GM21737 (cell line): ENCODE measurements around the gene OSR1.
"Not testable (repeated sequence)": the region's sequence is repeated elsewhere in the genome, so short reads cannot be mapped to it uniquely, and the experiment has no call there.

Experiments used
- ATAC-seq: cut with Tn5 transposase; IDR thresholded peaks from one replicate; pipeline ENCODE4 v1.9.1; 2021; ENCODE audit warnings: mild to moderate bottlenecking, moderate library complexity; ENCODE audit not compliant: unreplicated experiment

OSR1 gene

DNA sequence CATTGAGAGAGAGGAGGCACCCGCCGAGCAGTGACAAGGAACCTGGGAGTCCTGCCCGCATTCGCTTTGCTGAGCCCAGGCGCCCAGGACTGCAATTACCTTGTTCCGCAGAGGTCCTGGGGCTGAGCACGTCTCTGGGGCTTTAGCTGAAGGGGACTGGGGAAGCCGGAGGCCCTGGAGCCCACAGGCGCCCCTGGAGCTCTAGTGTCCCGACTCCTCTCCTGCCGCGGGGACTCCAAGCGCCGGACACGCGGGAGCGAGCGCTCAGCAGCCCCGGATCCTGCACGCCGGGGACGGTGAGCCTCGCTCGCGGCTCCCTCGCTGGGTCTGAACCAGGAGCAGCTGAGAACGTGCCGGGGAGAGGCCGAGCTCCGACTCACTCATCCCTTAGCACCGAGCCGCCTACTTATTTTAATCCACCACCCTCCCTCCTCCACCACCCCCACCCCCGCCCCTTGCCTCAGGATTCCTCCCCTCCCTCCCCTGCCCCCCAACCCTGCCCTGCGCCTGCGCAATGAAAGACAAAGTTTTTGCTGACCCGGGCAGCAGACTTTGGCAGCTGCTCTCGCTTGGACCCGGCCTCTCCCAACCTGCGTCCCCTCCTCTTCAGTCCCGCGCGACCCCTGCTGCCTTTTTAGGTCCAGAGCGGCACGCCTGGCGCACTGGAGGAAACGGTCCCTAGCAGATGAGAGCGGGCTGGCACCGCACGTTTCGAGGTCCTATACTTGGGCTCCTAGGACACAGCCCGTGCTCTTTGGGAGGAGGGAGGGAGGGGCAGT lies at the start of gene OSR1:
OSR1 (minus strand) TSS at position 382 of the 779 bp plus-strand sequence. CDS start 4,818 bp downstream, outside the sequence.
- ATAC-seq = no peak

DNA sequence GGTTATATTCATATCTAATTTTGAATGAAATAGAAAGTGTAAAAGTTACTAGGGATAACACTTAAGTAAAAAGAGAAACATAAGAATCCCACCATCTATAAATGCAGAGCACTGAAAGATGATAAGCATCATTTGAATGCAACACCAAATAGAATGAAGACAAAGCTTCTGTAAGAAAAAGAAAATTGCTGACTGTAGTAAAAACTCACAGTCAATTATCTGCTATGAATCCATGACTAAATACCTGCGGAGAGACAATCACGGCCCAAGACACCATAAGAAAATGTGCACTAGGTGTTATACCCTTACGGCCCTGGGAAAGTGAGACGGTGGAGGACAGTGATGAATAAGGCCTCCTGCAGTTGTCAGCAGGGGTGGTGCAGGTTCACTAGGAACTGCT lies 45.4 kb upstream of the OSR1 start:
- ATAC-seq = no peak

DNA sequence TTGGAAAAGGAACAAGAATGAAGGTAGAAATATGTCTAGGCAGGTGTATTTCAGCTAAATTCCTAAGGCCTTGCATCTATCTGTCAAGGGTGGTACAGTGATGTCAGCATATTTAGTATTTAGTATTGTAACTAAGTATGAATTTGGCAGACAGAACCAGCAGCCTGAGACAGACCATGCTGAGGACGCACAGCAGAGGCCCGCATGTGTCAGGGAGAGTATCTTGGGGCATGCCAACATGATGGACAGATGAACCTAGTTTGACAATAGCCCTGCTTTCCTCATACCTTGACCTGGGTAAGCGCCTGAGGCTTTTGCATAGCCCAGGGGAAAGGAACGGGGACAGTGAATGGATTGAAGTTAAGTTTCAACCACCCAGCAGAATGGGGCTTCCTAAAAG lies 33.8 kb upstream of the OSR1 start:
- no peak for ATAC-seq

DNA sequence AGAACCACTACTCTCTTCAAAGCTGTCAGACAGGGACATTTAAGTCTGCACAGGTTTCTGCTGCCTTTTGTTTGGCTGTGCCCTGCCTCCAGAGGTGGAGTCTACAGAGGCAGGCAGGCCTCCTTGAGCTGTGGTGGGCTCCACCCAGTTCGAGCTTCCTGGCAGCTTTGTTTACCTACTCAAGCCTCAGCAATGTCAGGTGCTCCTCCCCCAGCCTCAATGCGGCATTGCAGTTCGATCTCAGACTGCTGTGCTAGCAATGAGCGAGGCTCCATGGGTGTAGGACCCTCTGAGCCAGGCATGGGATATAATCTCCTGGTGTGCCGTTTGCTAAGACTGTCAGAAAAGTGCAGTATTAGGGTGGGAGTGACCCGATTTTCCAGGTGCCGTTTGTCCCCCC lies 31.0 kb upstream of the OSR1 start:
- ATAC-seq = not testable (repeated sequence)

DNA sequence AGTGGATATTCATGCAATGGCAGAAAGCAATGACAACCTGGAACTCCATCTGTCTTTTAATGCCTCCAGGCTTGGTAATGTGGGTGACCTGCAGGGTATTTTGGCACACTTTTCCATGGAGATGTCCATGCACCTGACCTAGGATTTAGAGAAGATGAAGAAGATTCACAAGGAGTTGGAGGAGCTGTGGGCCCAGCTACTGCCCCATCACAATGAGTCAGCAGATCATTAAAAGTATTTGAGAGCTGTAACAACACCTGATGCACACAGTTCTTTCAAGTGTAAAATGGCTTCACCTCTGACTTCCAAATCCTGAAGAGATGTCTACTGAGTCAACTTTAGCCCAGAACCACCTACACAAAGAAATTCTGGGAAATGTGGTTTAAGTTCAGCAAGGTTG lies 22.1 kb upstream of the OSR1 start:
- ATAC-seq = no peak

DNA sequence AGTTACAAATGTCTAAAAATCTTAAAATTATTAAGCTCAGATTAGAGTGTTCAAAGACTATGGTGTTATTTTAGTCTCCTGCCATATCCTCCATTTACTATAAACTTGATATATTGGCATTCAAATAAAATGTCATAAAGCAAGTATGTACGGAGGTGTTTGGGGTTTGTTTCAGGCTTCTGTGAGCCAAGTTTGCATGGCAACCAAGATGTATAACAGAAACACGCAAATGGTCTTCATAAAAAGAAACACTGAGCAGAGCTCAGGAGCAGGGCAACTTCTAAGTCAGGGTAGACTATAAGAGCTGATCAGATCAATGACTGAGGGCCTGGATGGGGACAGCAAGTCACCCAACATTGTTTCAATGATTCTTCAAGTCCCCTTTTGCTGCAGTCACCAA lies 20.5 kb upstream of the OSR1 start:
- ATAC-seq = no peak

DNA sequence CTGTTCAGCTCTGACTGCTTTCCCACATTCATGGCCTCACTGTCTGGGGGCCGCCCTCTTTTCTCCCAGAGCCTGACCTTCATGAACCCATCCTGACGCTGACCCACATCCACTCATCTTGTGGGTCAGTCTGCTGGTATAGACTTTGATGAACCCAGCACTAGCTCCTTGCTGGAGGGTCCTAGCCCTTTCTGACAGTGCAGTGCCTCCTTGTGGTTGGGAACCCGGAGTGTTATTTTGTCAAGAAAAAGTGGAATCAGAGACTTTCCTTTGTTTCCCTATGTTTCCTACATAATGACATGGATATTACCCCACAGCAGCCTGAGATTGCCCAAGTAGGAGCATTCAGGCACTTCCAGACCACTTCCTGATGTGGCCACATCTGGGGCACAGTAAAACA lies 19.3 kb upstream of the OSR1 start:
- no peak for ATAC-seq

DNA sequence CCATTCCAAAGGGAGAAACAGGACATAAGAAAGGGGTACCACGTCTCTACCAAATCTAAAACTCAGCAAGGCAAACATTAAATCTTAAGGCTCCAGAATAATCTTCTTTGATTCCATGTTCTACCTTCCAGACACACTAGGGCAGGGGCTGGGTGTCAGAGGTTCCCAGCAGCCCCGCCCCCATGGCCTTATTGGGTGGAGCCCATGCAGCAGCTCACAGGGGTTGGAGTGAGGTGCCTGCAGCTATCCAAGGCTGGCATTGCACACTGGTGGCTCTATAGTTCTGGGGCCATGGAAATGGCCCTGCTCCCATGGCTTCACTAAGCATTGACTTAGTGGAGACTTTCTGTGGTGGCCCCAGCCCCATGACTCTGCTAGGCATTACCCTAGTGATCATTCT lies 14.9 kb upstream of the OSR1 start:
- ATAC-seq = no peak

DNA sequence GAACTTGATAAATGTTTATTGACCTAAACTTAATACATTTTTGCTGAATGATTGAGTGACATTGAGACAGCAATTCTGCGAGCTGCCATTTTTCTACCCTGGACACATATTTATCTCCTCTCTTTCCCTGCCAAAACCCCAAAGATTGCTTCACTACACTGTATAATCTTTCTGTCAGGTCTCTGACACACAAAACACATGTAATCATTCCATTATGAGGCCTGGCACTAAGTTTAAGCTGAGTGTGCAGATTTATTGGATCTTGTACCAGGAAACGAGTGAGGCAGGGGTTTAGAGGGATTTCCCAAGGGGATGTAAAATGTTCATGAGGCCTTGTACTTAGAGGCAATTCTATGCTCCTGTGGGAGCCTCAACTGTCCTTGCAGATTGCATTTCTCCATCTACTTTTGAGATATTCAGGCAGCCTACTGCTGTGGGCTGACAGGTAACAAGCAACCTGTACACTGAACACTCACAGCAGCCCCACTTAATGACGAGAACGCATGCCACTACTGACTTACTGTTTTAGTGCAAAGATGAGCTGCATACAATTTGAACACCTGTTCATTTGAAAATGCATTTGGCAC lies 13.7 kb upstream of the OSR1 start:
- ATAC-seq = no peak

DNA sequence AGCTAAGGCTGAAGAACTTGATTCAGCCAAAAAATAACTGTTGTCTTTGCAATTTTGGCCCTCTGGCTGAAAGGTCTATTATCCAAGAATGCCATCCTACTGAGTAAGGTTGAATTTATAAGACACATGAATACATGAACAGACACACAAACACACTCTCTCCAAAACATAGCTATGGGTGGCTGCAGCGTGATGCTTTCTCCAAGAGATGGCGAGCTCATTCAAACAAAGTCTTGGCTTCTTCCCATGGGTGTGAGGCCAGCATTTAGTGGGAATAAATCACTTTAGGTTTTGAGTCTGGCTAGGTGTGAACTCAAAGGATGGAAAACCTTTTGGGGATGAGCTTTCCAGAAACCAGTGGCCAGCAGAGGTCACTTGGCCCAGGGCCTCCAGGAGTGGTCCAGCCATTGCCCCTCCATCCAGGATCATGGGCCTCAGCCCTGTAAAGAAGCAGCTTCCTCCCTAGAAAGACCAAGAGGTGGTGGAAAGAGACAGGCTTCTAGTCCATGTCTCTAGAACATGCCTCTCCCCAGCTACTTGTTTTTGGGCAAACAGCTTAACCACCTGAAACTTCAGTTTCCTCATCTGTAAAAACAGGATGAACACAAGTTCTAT lies 11.0 kb upstream of the OSR1 start:
- no peak for ATAC-seq

DNA sequence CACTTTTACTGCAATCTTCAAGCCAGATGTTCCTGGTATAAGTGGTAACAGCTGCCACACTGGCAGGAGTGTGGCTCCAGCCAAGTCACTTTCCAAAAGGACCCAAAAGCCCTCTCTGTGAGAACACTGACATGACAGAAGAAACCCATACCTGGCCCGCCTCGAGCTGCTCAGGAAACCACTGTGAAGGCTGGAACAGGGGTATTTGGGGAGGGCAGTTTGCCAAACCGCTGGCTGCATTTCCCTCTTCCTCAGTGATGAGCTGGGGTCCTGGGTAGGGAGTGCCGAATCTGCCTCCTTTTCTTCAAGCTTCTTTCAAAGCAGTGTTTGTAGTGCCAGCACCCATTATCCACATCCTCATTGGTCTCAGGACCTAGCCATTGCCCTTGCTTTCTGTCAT lies 10.3 kb upstream of the OSR1 start:
- ATAC-seq = no peak

DNA sequence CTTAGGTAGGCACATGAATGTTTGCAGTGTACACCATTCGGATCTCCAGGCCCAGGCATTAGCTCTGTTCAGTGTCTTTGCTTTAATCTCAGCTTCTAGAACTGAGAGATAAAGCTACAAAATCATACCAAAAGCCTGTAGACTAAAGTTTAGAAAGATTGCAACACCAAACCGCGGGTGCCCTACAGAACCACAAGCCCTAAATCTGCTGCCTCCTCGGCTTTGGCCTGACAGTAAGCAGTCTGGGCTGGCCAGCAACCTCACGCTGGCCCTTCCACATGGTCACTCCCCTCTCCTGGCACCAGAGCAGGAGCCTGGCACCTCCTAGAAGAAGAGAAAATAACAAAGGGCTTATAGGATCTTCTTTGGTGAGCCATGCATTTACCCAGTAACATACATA lies 8.9 kb upstream of the OSR1 start:
- no peak for ATAC-seq

DNA sequence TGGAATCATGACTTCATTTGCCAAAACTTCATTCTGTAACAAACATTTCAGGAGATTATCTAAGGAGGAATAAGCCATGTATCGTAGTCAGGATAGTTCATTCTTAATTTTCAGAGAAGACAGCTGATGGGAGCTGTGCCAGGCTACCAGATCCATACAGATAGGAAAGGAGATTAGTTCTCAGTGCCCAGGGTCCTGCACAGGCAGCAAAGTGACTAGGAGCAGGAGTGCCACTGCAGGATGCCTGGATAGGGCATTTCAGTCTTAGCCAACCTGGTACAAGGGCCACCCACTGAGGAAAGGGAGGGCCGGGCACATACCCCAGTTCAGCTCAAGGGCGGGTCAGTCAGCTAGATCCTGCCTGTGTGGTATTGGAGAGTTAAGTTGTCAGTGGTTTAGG lies 6.7 kb upstream of the OSR1 start:
- ATAC-seq = no peak

DNA sequence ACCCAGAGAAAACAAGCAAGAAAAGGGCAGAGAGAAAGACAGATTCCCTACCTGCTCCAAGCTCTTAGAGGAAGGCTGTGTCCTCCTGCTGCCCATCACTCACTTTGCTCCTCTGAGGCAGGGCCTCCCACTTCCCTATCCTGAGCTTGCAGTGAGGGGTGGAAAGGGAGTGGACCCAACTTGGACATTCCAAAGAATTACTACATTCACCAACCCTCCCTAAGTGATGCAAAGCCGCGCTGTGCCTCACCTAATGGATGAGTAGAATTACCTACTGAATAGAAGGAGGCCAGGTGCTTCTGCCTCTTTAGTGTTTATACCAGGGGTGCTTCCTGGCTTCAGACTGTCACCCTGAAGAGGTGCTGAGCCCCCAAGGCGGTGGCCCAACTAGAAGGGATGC lies 5.6 kb upstream of the OSR1 start:
- no peak for ATAC-seq

DNA sequence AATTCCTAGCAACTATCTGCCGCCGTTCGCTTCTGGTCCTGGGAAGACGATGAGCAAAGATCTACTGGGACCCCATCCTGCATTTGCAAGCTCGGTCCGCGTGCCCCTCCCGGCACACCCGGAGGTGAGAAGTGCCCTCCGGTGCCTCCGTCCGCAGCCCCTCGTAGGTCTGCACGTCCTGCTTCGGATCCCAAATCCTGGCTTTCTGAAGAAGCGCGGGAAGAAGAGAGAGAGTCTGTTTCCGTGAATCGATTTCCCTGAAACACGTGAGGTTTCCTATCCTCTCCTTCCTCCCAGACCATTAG lies 5.0 kb upstream of the OSR1 start:
- ATAC-seq = no peak

DNA sequence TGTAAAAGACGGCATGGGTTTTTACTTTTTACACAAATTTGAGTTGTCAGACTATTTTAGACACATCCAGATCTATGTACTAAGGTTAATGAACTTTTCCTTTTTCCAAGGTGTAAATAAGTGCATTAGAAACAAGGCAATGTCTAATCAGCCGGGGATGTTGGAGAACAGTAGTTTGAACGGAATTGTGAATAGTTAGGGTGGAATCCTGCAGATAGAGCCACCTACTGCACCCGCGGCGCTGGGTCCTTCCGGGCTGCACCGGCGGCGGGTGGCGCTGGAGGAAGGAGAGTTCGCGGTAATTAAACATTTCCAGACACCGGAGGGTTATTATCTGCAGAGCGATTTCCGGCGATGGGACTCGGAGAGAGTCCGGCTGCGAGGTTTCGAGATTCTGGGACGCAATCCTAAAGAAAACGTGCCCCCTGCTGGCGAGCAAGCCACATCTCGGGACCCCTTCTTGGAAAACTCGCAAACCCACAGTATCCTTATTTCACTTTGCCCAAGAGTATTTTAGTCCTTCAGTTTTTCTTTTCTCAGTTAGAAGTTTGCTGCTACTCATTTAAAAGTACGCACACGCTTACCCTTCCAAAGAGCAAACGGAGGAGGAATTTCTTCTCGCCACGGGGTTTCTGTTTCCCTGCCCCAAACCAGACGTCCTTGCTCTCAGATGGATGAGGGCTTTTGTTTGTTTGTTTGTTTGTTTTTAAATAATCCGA lies 4.5 kb upstream of the OSR1 start:
- peak; percentile 61 for ATAC-seq

DNA sequence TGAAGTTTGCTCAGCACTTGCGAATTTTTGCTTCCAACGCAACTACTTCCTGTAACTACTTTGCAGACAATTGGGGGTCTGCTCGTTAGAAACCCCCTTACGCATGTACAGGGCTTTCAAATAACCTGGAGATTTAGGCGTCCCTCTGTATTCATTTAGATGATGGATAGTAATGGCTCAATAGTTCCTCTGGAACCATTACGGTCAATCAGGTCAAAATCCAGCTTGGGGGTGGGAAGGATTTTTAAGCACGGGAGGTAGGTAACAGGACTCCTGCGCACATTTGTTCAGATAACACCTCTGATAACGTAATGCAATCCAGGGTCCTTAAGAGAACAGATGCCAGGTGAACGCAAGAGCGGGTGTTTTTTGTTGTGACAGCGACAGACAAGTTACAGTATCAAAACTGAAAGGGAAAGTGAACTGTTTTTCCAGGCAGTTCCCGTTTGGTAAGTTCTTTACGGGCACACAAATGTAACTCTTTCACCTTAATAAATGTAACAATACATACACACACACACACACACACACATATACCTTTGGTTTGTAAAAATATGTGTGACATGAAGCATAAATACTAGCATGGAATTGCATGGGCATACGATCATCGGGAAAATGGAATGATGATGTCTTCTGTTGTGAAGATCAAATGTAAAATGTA lies 3.8 kb upstream of the OSR1 start:
- ATAC-seq = no peak

DNA sequence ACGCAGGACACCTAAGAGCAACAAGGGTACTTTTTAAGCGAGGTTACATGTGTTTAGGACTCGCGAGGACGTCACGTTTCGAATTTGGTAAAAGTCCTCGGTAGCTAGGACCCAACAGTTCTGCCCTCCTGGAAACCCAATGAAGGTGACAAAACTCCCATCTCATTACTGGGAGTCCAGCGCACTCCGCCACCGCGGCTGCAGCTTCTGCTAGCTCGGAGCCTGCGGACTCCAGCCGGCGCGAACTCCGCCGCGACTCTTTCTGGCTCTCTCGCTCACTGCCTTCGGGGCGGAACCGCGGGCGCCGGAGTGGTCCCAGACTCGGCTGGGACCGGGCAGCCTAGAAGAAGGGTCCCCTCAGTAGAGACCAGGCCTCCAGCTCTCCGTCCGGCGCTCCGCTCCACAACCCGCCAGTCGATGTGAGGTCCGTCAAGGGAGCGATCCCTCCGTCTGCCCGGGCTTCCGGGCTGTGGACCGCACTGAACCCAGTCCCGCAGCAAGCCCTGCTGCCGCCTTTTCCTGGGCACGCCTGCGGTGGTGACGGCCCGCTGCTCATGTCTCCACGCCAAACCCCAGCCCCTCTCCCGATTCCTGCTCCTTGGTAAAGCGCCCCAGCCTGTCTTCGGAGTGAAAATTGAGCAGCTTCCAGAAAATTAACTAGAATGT lies 3.0 kb upstream of the OSR1 start:
- ATAC-seq = no peak

DNA sequence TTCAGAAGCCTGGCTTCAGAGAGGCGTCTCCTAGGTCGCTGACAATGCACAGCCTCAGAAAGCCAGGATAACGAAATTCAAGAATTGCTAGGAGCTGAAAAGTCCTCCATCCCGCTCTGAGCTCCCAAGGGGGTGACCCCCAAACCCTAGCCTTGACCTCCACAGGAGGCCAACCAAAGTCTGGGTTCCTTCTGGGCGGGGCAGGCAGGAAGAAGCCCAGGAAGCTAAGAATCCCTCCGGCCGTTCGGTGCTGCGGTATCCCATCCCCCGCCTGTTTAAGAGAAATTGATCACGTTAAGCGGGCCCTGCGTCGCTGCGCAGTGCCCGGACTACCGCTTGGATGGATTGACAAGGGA lies 2.5 kb upstream of the OSR1 start:
- ATAC-seq = no peak

DNA sequence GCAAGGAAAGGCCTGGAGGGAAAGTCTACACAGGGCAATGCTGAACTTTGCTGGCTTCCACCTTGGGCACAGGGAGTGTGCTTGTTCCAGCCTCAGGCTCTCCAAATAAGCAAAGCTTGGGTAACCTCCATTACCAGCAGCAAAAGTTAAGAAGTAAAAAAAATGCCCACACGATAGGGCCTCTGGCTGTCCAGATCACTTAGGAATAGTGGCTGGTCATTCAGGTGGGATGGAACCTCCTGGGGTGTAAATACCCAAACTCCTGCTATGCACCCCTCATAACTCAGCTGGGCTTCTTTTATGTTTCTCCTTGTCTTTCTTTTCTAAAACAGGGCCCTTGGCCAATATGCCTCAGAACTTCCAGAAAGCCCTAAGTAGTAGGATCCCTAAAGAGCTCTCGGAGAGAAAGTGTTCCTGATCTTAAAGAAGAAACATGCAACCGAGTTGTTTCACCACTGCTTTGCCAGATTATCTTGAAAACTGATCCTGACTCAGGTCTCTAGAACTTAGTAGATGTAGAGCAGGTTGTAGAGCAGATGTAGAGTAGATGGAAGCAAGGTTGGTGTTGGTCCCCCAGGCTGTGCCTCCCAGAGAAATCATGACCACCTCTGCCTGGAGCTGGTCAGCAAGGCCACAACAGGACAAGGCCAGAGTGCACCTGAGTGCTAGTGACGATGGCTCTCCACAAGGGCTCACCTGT lies 2.0 kb upstream of the OSR1 start:
- ATAC-seq = no peak
